ENCODE results near the gene STEAP1.
"Not testable (repeated sequence)": the region's sequence is repeated elsewhere in the genome, so short reads cannot be mapped to it uniquely, and the experiment has no call there.

STEAP1 gene

DNA sequence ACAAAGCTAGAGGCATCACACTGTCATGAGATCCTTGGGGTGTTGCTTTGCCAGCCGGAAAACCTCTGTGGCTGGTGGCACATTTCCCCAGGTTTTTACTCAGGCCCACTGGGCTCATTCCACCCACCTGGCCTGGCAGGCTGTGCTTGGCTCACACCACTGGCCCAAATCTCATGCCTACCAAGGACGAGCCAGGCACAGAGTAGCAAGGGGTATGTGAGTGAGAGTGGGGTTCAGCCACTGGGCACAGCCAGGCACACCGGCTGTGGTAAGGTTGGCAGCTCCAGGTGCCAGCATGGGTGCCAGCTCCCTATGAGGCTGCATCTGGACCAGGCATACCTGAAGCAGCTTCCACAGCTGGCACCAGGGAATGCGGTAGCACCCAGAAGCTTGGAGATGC lies 21.4 kb downstream of the STEAP1 start:
- no peak for DNase-seq

DNA sequence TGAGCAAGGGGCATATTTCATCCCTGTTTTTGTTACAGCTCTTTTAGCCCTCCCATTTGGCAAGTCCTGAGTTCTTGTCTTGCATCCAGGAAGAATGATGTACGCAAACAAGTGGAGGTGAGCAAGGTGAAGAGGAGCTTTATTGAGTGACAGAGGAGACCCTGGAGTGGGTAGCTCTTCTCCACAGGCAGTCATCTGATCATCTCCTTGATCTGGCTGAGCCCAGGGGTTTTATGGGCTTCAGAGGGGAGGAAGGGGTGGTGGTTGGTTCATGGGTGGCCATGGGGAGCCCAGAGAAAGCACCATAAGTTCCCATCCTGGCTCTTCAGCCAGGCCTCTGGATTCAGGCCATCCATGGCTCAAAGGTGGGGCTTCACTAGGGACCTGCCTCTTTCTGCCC lies 21.9 kb downstream of the STEAP1 start:
- DNase-seq: no peak

DNA sequence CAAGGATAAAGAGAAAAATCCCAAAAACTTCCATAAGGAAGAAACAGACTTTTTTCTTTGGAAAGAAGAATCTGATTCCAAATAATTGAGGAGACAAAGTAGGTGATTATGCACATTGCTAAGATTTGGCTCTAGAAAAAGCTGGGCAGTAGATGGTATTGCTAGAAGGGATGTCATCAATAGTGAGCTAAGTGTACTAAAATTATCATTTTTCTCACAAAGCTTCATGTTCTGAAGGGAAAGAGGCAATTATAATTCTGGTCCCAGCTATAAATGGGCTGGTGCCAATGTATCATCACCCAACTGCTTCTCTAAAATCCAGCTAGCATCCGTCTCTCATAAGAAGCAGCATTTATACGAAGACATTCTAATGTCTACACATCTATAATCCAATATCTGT lies 23.9 kb downstream of the STEAP1 start:
- no peak for DNase-seq

DNA sequence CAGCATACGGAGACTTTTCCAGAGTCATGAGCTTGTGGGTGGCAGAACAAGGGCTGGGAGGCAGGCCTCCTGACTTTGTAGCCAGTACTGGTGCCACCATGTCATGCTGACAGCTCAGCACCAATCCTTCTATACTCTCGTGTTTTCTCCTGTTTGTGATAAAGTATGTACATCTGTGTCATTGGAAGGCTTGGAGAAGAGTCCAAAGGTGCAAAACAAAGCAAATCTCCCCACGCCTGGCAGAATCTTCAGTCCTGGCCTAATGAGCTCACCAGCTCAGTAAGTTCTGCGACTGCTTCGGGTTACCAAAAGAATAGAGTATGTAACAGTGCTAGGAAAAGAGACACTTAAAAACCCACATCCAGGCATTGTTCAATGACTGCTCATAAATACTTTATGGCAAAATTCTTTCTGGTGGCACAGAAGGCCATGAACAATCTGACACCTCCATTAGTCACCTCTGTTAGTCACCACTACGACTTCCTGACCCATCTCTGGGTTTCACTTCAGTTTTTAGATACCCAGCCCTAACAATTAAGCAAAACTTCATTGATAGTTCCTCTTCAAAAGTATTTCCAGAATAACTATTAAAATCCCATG lies 24.5 kb downstream of the STEAP1 start:
- DNase-seq: no peak

DNA sequence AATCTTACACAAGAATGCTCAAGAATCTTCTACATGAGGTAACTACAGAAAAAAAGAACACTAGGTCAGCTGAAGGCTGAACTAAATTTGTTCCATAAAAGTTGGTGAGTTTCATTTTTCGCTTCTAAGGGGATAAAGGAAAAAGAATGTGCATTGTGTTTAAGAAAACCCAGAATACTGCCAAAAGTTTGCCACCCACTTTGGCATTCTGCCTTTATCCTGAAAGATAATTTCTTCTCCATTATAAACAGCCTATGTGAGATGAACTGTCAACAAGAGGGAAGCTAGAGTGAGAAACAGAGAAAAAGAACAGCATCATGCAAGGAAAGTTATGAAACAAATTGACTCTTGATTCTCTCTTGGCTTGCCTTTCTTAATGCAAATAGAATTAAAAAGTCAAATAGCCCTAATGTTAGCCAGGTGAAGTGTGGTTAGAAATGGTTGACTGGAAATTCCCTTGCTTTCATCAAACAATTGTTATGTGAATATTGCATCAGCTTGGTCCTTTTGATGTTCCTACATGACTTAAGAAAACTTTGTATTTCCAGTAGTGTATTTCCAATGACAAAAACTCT lies 25.8 kb downstream of the STEAP1 start:
- DNase-seq: no peak

DNA sequence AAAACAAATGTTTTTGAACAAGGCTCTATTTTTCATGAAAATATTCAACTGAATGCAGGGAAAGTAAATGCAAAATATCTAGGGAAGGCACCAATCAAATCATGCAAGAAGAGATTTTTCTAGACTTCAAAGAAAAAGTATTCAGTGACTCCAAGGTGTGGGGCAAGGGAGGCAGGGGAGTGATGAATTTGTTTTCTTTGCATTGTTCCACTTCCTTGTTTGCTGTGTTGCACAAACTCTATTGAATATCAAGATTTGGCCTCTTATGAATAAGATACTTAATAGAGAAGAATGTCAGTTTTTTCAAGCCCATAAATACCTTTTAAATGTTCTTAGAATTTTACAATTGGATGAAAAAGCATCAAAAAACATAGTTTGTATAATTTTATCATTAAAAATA lies 26.4 kb downstream of the STEAP1 start:
- DNase-seq: no peak

DNA sequence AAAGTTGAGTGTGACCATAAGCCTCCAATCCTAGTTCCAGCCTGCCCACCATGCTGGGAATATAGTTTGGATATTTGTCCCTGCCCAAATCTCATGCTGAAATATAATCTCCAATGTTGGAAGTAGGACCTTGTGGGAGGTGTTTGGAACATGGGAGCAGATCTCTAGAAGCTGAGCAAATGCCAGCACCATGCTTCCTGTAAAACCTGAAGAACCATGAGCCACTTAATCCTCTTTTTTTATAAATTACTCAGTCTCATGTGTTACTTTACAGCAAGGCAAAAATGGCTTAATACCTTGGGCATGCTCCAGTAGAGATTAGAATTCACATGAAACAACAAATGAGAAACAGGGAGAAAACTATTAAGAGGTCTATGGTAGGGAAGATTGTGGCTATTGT lies 27.2 kb downstream of the STEAP1 start:
- no peak for DNase-seq

DNA sequence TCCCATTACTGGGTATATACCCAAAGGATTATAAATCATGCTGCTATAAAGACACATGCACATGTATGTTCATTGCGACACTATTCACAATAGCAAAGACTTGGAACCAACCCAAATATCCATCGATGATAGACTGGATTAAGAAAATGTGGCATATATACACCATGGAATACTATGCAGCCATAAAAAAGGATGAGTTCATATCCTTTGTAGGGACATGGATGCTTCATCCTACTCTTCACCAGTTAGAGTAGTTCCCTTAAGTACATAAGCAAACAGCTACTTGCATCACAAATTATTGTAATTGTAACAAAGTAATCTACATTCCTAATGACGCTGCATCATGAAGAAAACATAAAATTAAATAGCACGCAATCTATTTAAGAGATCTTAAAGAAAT lies 32.0 kb downstream of the STEAP1 start:
- DNase-seq: not testable (repeated sequence)

DNA sequence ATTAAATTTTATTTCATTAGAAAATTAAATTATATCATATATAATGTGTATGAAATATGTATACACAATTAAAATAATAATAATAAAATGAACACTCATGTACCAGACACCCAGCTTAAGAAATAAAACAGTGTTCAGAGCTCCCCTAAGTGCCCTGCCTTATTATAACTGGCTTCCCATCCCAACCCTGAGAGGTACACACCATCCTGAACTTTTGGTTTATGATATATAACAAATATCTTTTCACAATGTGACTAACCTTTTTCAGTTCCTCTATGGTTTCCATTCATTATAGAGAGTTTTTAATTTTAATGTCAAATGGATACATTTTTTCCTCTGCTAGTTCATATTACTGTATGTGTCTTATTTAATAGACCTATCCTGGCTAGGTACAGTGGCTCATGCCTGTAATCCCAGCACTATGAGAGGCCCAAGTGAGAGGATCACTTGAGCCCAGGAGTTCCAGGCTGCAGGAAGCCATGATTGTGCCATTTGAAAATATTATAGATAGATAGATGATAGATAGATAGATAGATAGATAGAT lies 33.3 kb downstream of the STEAP1 start:
- no peak for DNase-seq

DNA sequence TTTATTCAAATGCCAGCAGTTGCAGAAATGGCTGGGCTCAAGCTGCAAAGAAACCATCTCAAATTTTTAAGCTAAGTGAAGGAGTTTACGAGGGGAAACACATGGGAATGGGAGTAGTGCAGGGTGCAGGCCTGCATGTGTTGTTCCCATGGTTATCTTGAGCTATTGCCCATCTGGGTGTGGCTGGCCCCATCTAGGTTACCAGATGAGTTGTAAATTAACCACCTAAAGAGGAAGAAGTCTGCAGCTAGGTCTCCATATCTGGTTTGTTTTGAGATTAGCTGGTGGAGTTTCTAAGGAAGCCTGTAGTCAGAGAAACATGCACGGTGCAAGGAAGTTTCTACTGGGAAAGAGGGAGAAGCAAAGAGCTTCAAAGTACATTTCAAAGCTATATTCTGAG lies 34.0 kb downstream of the STEAP1 start:
- DNase-seq: no peak

DNA sequence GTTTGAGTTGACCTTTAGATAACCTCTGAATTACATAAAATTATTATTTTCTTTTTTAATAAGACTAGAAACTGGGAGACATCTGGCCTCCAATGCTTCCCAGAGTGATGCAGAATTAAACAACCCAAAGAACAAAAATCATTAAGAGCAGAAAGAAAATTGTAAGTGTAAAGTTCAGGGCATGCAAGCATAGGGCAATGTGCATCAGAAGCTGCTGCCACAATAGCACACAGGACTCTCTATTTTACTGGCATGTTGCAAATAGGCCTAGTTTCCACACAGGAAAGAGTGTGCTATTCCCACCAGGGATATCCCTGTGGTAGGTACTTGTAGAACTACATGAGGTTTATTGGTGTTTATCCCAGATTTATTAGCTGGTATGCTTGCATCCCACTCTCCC lies 36.7 kb downstream of the STEAP1 start:
- no peak for DNase-seq

DNA sequence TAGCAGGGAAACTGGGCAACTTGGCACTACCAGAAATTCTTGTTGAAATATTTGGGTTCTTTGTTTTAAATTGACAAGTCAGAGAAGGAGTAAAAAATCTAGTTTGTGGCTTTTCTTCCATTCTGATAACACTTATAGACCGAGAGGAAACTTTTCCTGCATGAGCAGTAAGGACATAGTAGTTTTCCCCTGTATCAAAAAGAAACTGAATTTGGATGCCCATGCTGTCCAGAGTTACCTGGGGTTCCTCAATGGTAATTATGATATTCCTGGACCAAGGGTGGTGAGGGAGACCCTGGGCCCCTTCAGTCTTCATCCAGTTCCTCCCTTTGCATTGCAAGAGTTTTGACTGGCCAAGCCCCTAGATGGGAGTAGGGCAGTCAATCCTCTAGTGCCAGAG lies 37.4 kb downstream of the STEAP1 start:
- no peak for DNase-seq

DNA sequence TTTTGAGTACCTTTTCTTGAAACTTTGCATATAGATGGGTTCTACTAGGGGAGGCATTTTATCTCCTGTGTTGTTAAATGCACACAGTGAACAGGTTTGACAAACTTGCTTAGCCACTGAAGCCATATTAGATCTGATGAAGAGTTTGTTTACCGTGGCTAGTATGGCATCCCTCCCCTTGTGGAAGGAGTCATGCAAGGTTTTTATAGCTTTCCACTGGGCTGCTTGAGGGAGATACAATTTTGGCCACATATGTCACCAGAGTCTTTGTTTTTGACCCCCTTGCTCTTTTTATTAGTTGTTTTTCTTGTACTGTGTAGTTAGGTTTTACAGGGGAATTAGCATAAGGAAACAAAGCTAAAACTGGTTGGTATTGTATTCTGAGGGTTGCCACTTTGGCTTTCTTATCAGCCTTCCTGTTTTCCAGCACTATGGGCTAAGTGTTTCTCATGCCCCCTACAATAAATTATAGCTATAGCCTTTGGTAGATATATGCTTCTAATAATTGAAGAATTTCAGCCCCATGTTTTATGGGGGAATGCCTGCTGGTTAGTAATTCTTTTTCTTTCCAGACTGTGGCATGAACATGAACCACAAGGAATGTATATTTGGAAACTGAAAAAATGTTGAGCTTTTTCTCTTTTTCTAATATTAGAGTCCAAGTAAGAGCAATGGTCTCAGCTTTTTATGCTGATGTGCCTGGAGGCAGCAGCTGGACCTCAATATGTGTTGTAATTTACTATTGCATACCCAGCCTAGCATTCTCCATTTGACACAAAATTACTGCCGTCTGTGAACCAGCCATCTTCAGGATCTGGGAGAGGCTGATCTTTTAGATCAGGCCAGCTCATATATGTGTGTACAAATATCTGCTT lies 38.8 kb downstream of the STEAP1 start:
- no peak for DNase-seq

DNA sequence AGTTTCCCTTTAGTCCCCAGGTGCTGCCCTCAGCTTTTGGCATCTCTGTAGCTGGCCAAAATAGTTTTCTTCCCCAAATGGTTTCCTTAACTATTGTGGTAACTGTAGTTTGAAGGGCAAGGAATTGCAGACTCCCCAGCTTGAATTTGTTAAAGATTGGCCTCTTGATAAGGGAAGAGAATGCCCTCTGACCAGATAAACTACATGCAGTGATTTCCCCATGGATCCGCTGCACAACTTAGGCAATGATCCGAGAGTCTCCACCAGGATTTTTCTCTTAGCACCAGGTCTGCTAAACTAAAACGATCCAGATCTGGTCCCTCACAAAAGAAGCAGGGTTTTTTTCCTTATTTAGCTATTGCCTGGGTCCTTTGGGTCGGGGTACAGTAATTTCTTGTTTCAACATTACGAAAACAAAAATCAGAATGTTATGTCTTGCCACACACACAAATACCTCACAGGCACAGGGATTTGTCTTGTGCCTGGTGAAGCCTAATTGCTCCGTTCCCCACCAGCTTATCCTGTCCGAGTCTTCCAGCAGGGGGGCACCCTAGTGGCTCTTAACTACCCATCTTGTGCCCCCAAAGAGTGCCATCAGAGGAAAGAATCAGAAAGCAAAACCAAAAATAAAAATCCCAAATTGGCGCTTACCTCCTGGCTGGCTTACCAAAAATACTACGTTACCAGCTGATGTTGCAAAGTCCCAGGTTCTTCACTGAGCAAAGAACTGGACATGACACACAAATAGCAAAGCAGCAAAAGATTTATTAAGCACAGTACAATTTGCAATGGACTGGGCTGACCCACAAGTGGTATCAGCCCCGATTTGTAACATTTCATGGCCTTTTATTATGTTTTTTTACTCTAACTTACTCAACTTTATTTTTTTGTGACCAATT lies 40.9 kb downstream of the STEAP1 start:
- DNase-seq: no peak

DNA sequence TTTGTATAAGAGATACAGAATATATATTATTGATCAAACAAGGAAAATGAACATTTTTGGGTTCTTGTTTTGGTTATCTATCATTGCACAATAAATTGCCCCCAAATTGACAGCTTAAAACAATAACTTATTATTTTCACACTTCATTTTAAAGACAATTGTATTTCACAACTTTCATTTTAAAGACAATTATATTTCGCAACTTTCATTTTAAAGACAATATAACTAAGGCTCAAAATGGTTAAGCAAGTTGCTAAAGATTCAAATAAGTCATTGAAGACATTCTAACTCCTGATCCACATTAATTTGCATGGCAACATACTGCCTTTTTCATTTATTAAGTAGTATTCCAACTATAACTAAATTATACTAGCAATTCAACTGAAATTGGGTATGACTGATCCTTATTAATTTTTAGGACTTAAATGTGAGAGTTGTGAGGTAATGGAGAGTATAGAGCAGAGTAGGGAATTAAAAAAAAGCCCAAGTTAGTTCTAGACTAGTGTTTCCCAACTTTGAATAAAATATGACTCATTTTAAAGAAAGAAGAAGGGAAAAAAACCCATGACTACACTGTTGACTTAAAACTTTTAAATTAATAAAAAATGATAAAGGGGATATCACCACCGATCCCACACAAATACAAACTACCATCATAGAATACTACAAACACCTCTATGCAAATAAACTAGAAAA lies 47.4 kb downstream of the STEAP1 start:
- no peak for DNase-seq

DNA sequence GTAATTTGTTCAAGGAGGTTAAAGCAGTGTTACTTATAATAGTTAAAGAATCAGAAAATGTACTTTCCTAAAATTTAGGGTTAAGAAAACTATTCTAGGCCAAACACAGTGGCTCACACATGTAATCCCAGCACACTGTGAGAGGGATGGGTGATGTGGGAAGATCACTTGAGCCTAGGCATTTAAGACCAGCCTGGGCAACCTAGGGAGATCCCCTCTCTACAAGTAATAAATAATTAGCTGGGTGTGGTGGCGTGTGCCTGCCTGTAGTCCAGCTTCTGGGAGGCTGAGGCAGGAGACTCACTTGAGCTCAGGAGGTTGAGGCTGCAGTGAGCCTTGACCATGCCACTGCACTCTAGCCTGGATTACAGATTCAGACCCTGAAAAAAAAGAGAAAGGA lies 53.7 kb downstream of the STEAP1 start:
- DNase-seq: no peak

DNA sequence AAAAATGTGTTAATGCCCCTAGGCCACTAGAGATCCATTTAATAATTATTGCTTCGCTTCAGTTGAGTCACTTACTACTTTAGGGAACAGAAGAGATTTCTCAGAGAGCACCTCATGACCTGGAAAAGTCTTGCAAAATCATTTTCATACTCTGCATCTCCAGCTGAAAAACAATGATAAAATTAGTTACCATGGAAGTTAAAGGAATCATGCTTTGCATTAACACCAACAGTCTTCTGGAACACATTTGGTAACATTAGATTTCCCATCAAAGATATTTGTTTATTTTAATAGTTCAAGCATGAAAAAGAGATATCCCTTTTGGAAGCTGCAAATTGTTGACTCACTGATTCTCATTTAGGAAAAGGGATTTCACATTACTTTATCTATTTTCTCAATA lies 55.5 kb downstream of the STEAP1 start:
- DNase-seq: no peak

DNA sequence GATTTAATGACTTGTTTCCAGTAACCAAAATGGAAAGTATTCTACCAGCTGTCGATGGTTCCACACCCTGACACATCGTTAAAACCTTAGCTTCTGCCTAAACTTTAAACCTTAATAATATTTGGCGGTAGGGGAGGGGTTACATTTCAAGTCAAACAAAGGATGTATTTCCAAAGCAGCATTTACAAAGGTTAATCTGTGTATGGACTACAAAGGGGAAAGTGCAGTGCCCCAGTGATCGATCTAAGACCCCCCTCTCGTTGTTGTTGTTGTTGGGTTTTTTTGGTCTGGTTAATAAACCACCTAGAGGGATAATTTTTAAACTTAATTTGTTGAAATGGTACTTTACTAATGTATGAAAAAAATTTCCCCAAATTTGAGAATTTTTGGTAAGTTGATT lies 56.2 kb downstream of the STEAP1 start:
- DNase-seq: no peak

DNA sequence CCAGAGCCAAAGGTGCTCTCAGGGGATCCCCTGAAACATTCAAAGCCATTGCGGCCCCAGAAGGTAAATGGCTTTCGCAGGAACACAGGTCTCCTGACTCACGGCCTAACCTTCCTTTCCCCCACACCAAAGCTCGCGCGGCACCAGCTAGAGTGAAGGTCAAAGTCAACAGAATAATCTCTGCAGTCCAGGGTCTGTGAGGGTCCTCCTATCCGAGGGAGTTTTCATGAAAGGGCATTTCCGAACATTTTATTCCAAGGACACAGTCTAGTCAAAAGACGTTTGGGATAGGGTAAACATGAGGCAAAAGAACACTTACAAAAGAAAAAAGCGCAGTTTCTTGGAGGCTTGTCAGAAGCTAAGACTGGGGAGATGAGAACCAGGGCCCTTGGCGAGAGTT lies 56.7 kb downstream of the STEAP1 start:
- DNase-seq: no peak

DNA sequence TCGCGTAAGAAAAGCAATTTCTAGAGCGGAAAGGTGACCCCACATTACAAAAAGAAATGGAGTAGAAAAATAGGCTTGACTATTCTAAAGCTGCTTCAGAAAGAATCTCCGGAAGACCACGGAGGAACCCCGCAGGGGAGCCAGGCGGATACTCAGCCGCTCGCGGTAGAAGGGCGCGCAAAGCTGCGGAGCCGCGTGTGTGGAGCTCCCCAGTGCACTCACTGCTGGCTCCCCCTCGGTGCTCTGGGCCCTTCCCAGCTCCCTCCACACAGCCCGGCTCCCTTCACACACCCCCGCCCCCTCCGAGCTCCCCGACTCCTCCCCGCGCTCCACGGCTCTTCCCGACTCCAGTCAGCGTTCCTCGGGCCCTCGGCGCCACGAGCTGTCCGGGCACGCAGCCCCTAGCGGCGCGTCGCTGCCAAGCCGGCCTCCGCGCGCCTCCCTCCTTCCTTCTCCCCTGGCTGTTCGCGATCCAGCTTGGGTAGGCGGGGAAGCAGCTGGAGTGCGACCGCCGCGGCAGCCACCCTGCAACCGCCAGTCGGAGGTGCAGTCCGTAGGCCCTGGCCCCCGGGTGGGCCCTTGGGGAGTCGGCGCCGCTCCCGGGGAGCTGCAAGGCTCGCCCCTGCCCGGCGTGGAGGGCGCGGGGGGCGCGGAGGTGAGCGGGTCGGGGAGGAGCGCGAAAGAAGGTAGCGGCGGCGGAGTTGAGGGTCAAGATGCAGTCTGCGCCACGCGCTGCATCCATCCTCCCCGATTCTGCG lies 57.3 kb downstream of the STEAP1 start, which contains the start of gene STEAP2:
Gene STEAP2, plus strand, starts transcription at position 350 of the 758 bp plus-strand sequence. CDS start 13,343 bp downstream, outside the sequence.
- DNase-seq: no peak

DNA sequence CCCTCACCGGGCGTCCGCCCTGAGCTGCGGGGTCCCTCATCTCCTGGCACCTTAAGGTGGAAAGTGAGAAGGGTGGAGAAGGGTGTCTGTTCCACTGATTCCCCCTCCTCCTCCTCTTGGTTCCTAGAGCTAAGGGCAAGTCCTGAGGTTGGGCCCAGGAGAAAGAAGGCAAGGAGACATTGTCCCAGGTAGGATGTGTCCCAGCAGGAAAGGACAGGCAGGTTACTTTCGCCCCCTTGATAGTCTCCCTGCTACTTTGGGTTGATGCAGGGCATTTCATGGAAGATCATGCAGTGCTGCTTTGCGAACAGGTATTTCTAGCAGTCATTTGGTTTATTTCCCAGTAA lies 57.9 kb downstream of the STEAP1 start:
- no peak for DNase-seq

DNA sequence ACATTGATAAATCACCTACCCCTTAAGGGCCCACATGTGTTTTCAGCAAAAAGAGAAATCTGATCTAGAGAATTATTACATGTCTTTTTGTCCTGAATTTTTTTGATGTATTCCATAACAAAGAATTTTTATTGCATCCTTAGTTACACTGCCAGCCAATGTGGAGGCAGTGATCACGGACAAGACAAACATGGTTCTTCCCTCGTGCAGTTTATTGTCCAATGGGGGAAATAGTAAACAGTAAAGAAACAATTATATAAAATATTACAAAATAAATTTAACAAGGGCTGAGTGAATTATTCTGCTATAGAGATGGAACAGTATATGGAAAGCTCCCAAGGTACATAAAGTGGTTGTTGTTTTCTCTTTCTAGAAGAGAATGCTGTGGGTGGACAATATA lies 59.3 kb downstream of the STEAP1 start:
- no peak for DNase-seq
